ENCODE measurements around the gene KAT7. TPM values are rescaled to one million over a fixed set of nuclear protein-coding genes. Genes with fewer than 3 reads are reported as not detected.

The KAT7 gene
- total and polyA plus RNA-seq, 2 experiments from 2014 or later = 20.9 to 27.5 TPM

DNA sequence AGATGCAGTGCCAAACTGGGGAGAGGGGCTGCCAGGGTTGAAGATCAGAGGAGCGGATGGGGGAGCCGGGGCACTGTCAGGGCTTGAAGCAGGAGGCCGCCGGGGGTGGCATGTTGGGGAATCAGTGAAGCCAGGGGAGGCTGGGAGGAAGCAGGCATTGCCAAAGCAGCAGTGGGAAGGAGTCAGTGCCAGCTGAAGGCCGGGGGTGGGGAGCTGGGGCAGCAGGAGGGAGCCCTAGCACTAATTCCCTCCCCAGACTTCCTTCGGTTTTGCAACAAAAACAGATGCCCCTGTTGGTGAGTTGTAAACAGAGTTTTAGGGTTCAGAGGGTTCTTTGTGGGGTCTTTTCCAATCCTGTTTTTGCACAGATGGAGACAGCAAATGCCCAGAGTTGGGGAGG, 70.3 kb downstream of the KAT7 start:
- no peaks in the 10 kb centered on the region for H4K20me1 ChIP-seq (ENCODE audit: insufficient read depth)
- H2AFZ ChIP-seq = no peak overlapping the region
- no peak overlapping the region for H3K9ac ChIP-seq
- H3K4me3 ChIP-seq = no peak overlapping the region
- no peak overlapping the region for H3K4me2 ChIP-seq (ENCODE audit: unreplicated experiment)
- H3K27ac ChIP-seq = no peak overlapping the region
- H3K9me3 ChIP-seq (ENCODE audit: low read depth) = no peaks in the 10 kb centered on the region
- H3K36me3 ChIP-seq (ENCODE audit: low read depth) = no peaks in the 10 kb centered on the region
- H3K4me1 ChIP-seq (ENCODE audit: insufficient read depth) = 0 out of 2 replicates have a peak, but pooled peaks cover 3% of the 10 kb centered on the region
- in situ Hi-C loops (cut with MboI) = loop anchor here (10.0 kb wide), 1 partner anchor 294 kb away; no protein-coding TSS in a partner anchor
- H3F3A ChIP-seq (ENCODE audit: insufficient read depth) = no peaks in the 10 kb centered on the region
- 23 to 25% methylated on average over 6 of the region's 6 CpGs for WGBS, 2 experiments (ENCODE audit: low coverage in 1 of 2, low lambda C conversion rate in 2 of 2, missing lambda C conversion rate in 2 of 2)
- no peaks in the 10 kb centered on the region for H3K9me2 ChIP-seq (ENCODE audit: insufficient read depth)
- no peaks in the 10 kb centered on the region for H3K79me2 ChIP-seq (ENCODE audit: insufficient read depth)
- DNase-seq = no peak
- TF ChIP-seq EZH2 (IDR thresholded peaks at IDR 0.05; ENCODE audit: insufficient read depth, poor library complexity, severe bottlenecking) (no peak), EZH2phosphoT487 (IDR thresholded peaks at IDR 0.05; ENCODE audit: insufficient read depth, low read depth) (no peak)
- no peaks in the 10 kb centered on the region for H3K27me3 ChIP-seq (replicated peaks; ENCODE audit: insufficient read depth)

DNA sequence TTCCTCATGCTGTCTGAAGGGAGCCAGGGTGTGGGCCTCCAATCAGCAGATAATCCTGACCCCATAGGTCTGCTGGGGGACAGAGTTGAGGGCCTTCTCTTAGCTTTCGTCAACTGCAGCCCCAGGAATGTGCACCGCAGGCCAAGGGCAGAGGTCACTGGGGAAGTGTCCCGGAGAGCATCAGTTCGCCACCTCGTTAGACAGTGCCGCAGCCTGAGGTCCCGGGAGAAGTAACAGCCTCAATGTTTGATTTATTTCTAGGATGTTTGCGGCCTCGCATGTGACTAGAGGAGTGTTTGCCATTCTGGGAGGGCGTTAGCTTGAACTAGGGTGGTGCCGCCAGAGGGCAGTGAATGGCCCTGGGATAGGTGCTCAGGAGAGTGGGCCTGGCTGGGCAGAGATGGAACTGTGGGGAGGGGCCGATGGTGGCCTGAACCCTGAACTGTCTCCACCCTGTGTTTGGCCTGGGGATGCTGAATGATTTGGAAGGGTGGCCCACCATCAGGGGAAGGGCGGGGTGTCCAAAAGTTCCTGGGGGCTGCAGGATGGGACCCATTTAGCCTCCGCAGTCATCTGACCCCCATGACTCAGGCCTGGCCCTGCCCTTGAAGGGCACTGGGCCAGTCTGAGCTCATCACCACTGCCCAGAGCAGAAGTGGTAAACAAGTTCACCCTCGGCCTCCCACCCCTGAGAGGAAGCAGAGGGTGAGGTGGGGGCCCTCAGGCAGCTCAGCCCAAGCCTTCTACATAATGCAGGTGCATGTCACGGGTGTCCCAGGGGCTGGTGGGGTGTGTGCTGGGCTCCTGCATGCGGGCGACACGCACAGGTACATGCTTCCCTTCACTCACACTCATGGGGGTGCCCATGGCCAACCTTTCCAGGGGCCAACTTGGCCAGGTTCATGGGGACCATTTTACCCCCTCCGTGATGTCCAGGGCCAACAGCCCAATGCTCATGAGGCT, 71.8 kb downstream of the KAT7 start:
- no peaks in the 10 kb centered on the region for H4K20me1 ChIP-seq (ENCODE audit: insufficient read depth)
- H3K27ac ChIP-seq = no peak overlapping the region
- H3K4me3 ChIP-seq = no peak overlapping the region
- no peaks in the 10 kb centered on the region for H3K36me3 ChIP-seq (ENCODE audit: low read depth)
- in situ Hi-C loops (cut with MboI) = loop anchor here (10.0 kb wide), 1 partner anchor 295 kb away; no protein-coding TSS in a partner anchor
- 0 out of 2 replicates have a peak, but pooled peaks cover 3% of the 10 kb centered on the region for H3K4me1 ChIP-seq (ENCODE audit: insufficient read depth)
- H3K9ac ChIP-seq = no peak overlapping the region
- TF ChIP-seq EZH2phosphoT487 (IDR thresholded peaks at IDR 0.05; ENCODE audit: insufficient read depth, low read depth) = no peak
- TF ChIP-seq EZH2 (IDR thresholded peaks at IDR 0.05; ENCODE audit: insufficient read depth, poor library complexity, severe bottlenecking) = no peak
- no peaks in the 10 kb centered on the region for H3F3A ChIP-seq (ENCODE audit: insufficient read depth)
- H3K9me3 ChIP-seq (ENCODE audit: low read depth) = no peaks in the 10 kb centered on the region
- WGBS, 2 experiments (ENCODE audit: low coverage in 1 of 2, low lambda C conversion rate in 2 of 2, missing lambda C conversion rate in 2 of 2) = 63 to 66% methylated on average over 20 of the region's 20 CpGs
- no peaks in the 10 kb centered on the region for H3K9me2 ChIP-seq (ENCODE audit: insufficient read depth)
- no peak overlapping the region for H2AFZ ChIP-seq
- no peak for DNase-seq
- H3K79me2 ChIP-seq (ENCODE audit: insufficient read depth) = no peaks in the 10 kb centered on the region
- no peak overlapping the region for H3K4me2 ChIP-seq (ENCODE audit: unreplicated experiment)
- H3K27me3 ChIP-seq (replicated peaks; ENCODE audit: insufficient read depth) = no peaks in the 10 kb centered on the region

DNA sequence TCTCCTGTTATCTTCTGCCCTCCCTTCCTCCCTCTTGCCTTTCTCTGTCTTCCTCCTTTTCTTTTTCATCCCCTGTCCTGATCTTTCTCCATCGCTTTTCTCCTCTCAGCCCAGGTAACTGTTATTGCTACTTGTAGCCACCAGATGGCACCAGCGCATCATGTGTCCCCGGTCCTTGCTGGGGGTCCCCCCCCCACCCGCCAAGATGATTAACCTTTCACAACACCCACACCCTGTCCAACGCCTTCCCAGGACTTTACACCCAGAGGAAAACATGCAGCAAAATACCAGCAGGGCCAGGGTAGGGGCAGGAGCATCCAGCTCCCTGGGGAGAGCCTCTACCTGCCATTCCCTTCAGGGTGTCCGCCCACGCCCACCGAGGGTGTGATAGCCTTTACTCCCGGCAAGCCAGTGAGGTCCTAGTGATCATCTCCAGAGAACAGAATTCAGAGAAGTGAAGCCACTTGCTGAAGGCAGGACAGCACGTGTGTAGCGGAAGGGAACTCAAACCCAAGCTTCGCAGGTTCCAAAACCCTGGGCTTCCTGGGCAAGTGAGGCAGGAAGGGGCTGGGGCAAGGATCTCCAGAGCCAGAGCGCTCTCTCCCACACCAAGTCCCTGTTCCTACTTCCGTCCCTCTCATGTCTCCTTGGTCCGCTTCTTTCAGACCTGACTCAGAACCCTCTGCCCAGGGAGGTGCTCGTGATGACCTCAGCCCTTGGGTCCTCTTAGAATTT, 72.8 kb downstream of the KAT7 start:
- Histone ChIP-seq H3F3A (ENCODE audit: insufficient read depth) (no peaks in the 10 kb centered on the region), H2AFZ (no peak overlapping the region), H3K4me3 (no peak overlapping the region), H3K79me2 (ENCODE audit: insufficient read depth) (no peaks in the 10 kb centered on the region), H3K9me2 (ENCODE audit: insufficient read depth) (no peaks in the 10 kb centered on the region), H3K9ac (no peak overlapping the region), H3K4me2 (ENCODE audit: unreplicated experiment) (no peak overlapping the region), H3K4me1 (ENCODE audit: insufficient read depth) (0 out of 2 replicates have a peak, but pooled peaks cover 3% of the 10 kb centered on the region), H3K9me3 (ENCODE audit: low read depth) (no peaks in the 10 kb centered on the region), H4K20me1 (ENCODE audit: insufficient read depth) (no peaks in the 10 kb centered on the region), H3K27ac (no peak overlapping the region), H3K36me3 (ENCODE audit: low read depth) (no peaks in the 10 kb centered on the region), H3K27me3 (replicated peaks; ENCODE audit: insufficient read depth) (no peaks in the 10 kb centered on the region)
- DNase-seq = peak; percentile 60
- TF ChIP-seq EZH2phosphoT487 (IDR thresholded peaks at IDR 0.05; ENCODE audit: insufficient read depth, low read depth) (no peak), EZH2 (IDR thresholded peaks at IDR 0.05; ENCODE audit: insufficient read depth, poor library complexity, severe bottlenecking) (no peak)
- in situ Hi-C loops (cut with MboI) = no loop called here
- 31 to 34% methylated on average over 16 of the region's 16 CpGs for WGBS, 2 experiments (ENCODE audit: low coverage in 1 of 2, low lambda C conversion rate in 2 of 2, missing lambda C conversion rate in 2 of 2)

DNA sequence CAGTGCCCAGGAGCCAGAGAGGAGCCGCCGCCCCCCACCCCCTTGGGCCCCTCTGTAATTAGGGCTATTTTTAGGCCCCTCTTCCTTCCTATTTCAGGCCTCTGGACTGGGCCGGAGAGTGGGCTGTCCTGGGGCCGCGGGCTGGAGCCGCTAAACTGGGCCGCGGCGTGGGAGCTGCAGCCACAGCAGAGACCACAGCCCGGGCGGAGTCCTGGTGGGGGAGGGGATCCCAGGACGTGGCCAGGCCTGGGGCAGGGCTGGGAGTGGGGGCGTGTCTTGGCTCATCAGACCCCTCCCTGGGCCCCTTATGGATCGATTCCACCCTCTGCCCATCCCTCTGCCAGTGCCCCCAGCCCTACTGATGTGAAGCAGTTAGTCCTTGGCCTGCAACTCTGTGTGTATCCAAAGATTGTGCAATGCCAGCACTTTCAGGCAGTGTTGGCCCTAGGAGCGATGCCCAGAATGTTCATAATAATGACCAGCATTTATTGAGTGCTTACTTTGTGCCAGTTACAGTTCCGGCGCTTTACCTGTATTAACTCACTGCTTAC, 74.4 kb downstream of the KAT7 start:
- no peak for DNase-seq
- TF ChIP-seq EZH2 (IDR thresholded peaks at IDR 0.05; ENCODE audit: insufficient read depth, poor library complexity, severe bottlenecking) (no peak), EZH2phosphoT487 (IDR thresholded peaks at IDR 0.05; ENCODE audit: insufficient read depth, low read depth) (no peak)
- no peaks in the 10 kb centered on the region for H3K9me3 ChIP-seq (ENCODE audit: low read depth)
- H3K4me3 ChIP-seq = no peak overlapping the region
- H3K79me2 ChIP-seq (ENCODE audit: insufficient read depth) = no peaks in the 10 kb centered on the region
- no peaks in the 10 kb centered on the region for H3K36me3 ChIP-seq (ENCODE audit: low read depth)
- in situ Hi-C loops (cut with MboI) = no loop called here
- H3F3A ChIP-seq (ENCODE audit: insufficient read depth) = no peaks in the 10 kb centered on the region
- no peak overlapping the region for H3K9ac ChIP-seq
- no peak overlapping the region for H3K4me2 ChIP-seq (ENCODE audit: unreplicated experiment)
- no peaks in the 10 kb centered on the region for H3K27me3 ChIP-seq (replicated peaks; ENCODE audit: insufficient read depth)
- no peak overlapping the region for H3K27ac ChIP-seq
- H3K4me1 ChIP-seq (ENCODE audit: insufficient read depth) = 0 out of 2 replicates have a peak, but pooled peaks cover 3% of the 10 kb centered on the region
- no peaks in the 10 kb centered on the region for H4K20me1 ChIP-seq (ENCODE audit: insufficient read depth)
- H2AFZ ChIP-seq = no peak overlapping the region
- no peaks in the 10 kb centered on the region for H3K9me2 ChIP-seq (ENCODE audit: insufficient read depth)
- WGBS, 2 experiments (ENCODE audit: low coverage in 1 of 2, low lambda C conversion rate in 2 of 2, missing lambda C conversion rate in 2 of 2) = 53 to 56% methylated on average over 15 to 17 of the region's 17 CpGs
